PFSK-1 (cell line): Measurements from ENCODE around the gene BRAF.

Experiments used
- FOXP2 ChIP-seq: optimal IDR thresholded peaks from 2 replicates; pipeline ENCODE3; 2011; ENCODE audit warnings: borderline replicate concordance, control low read depth, inconsistent platforms; ENCODE audit not compliant: insufficient read depth; ENCODE audit errors: extremely low read length, extremely low read depth
- POLR2AphosphoS5 ChIP-seq: IDR thresholded peaks from 2 replicates; pipeline ENCODE4 v1.6.1; 2012; ENCODE audit warnings: low read depth, mild to moderate bottlenecking, control low read depth, low read length, moderate library complexity
- REST ChIP-seq, 2 experiments: IDR thresholded peaks; 2 replicates each; pipeline versions ENCODE4 v1.6.1 to v1.8.0; 2011 to 2012; ENCODE audit warnings: low read depth in 2 of 2, low read length in 2 of 2, control low read depth in 1 of 2, inconsistent platforms in 1 of 2, mild to moderate bottlenecking in 1 of 2, moderate library complexity in 1 of 2; ENCODE audit not compliant: insufficient read depth in 1 of 2
- SIN3A ChIP-seq: IDR thresholded peaks from 2 replicates; pipeline ENCODE4 v1.6.1; 2012; ENCODE audit warnings: mild to moderate bottlenecking, low read length, moderate library complexity, borderline replicate concordance; ENCODE audit not compliant: insufficient read depth
- TAF1 ChIP-seq: IDR thresholded peaks from 2 replicates; pipeline ENCODE4 v1.6.1; 2012; ENCODE audit warnings: low read length, control low read depth, borderline replicate concordance; ENCODE audit not compliant: insufficient read depth

Gene BRAF

GRCh38 chr7:140686921-140687320, 237.8 kb downstream of the BRAF start:
- TF ChIP-seq POLR2AphosphoS5 (no peak), REST (IDR thresholded peaks at IDR 0.05; ENCODE audit: insufficient read depth in 1 of 2, low read depth in 2 of 2, low read length in 2 of 2) (no peak), SIN3A (no peak), TAF1 (no peak), FOXP2 (no peak)

GRCh38 chr7:140685407-140686087, 239.2 kb downstream of the BRAF start:
- TF ChIP-seq POLR2AphosphoS5, result no peak
- no peak for TF ChIP-seq FOXP2
- no peak for TF ChIP-seq TAF1
- no peak for TF ChIP-seq REST (IDR thresholded peaks at IDR 0.05; ENCODE audit: insufficient read depth in 1 of 2, low read depth in 2 of 2, low read length in 2 of 2)
- TF ChIP-seq SIN3A, result no peak

- TF ChIP-seq POLR2AphosphoS5 (no peak), FOXP2 (no peak), TAF1 (no peak), SIN3A (no peak), REST (IDR thresholded peaks at IDR 0.05; ENCODE audit: insufficient read depth in 1 of 2, low read depth in 2 of 2, low read length in 2 of 2) (no peak)
These were observed 240.4 kb downstream of the BRAF start for GRCh38 chr7:140684066-140684950.

GRCh38 chr7:140683657-140684056, 241.1 kb downstream of the BRAF start:
- TF ChIP-seq POLR2AphosphoS5, result no peak
- no peak for TF ChIP-seq REST (IDR thresholded peaks at IDR 0.05; ENCODE audit: insufficient read depth in 1 of 2, low read depth in 2 of 2, low read length in 2 of 2)
- no peak for TF ChIP-seq TAF1
- no peak for TF ChIP-seq FOXP2
- TF ChIP-seq SIN3A, result no peak
